Effector memory CD4-positive, alpha-beta T cell (primary cell): ENCODE measurements around the gene PIM2.

Experiments used
- DNase-seq, 3 donors: peaks; one replicate each; pipeline ENCODE4 v3.0.0-alpha.2; 2020
- H3K27ac ChIP-seq: 2 replicates; pipeline ENCODE4 v1.7.0; 2013; ENCODE audit warnings: mild to moderate bottlenecking, low read length, moderate library complexity; ENCODE audit not compliant: insufficient read depth, poor library complexity, severe bottlenecking
- H3K27me3 ChIP-seq: replicated peaks from 2 replicates; pipeline ENCODE4 v1.7.0; 2013; ENCODE audit warnings: mild to moderate bottlenecking, low read length; ENCODE audit not compliant: insufficient read depth, control insufficient read depth, poor library complexity, severe bottlenecking
- H3K36me3 ChIP-seq: 2 replicates; pipeline ENCODE4 v1.7.0; 2013; ENCODE audit warnings: mild to moderate bottlenecking, low read length, moderate library complexity; ENCODE audit not compliant: control insufficient read depth, insufficient read depth
- H3K4me1 ChIP-seq: 2 replicates; pipeline ENCODE4 v1.7.0; 2013; ENCODE audit warnings: low read length, mild to moderate bottlenecking; ENCODE audit not compliant: control insufficient read depth, insufficient read depth, poor library complexity, severe bottlenecking
- H3K4me3 ChIP-seq: 2 replicates; pipeline ENCODE4 v1.7.0; 2013; ENCODE audit warnings: low read length, low read depth, mild to moderate bottlenecking; ENCODE audit not compliant: insufficient read depth, poor library complexity, severe bottlenecking
- H3K9me3 ChIP-seq: 2 replicates; pipeline ENCODE4 v1.7.0; 2013; ENCODE audit warnings: mild to moderate bottlenecking, low read length, moderate library complexity; ENCODE audit not compliant: control insufficient read depth

PIM2 gene

GRCh38 chrX:48897625-48898306 is 21.1 kb downstream of the PIM2 start, which contains the start of the genes PQBP1 and TIMM17B:
PQBP1 (plus strand) TSS chrX:48897930; CDS start chrX:48898510, 580 bp downstream.
TIMM17B (minus strand) TSS chrX:48897768; CDS start chrX:48897749, 19 bp downstream.
- Histone ChIP-seq H3K9me3 (no peaks in the 10 kb centered on the region), H3K27ac (peak within 1 kb of the TSS; percentile 94), H3K27me3 (no peaks in the 10 kb centered on the region)

GRCh38 chrX:48897157-48897624 is 21.6 kb downstream of the PIM2 start:
- DNase-seq = peak; percentile 52 to 63 (median 53)

More at GRCh38 chrX:48897625-48898306, 21.1 kb downstream of the PIM2 start, which contains the start of the genes PQBP1 and TIMM17B:
- DNase-seq = peak; percentile 78 to 84 (median 83)
- Histone ChIP-seq H3K4me1 (peaks cover 5% of the 10 kb centered on the region), H3K4me3 (peak within 1 kb of the TSS; percentile 70), H3K36me3 (peaks cover 14% of the 10 kb centered on the region)

DNA sequence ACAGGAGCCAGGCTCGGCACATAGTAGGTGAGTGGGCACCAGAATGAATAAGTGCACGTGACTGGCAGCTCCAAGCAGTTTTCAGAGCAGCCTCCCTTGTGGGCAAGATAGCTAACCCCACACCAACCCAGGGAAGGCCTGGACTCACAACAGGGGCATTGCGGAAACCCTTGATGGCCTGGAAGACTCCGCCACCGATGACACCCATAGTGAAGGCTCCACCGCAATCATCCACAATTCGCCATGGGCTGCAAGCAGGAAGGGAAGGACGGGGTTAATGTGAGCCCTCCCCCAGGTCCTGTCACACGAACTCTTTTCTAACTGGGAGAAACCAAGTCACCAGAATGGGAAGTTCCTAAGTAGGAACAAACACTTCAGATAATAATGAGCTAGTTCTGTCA is 22.2 kb downstream of the PIM2 start:
- no peaks in the 10 kb centered on the region for H3K9me3 ChIP-seq
- H3K36me3 ChIP-seq = peaks cover 4% of the 10 kb centered on the region
- peaks cover 8% of the 10 kb centered on the region for H3K4me1 ChIP-seq
- no peak for DNase-seq
- peak overlapping the region; percentile 70 for H3K4me3 ChIP-seq
- peak overlapping the region; percentile 94 for H3K27ac ChIP-seq
- no peaks in the 10 kb centered on the region for H3K27me3 ChIP-seq

More at GRCh38 chrX:48897157-48897624, 21.6 kb downstream of the PIM2 start:
- H3K36me3 ChIP-seq = peaks cover 8% of the 10 kb centered on the region
- no peaks in the 10 kb centered on the region for H3K9me3 ChIP-seq
- no peaks in the 10 kb centered on the region for H3K27me3 ChIP-seq
- H3K27ac ChIP-seq = peak overlapping the region; percentile 94
- peak overlapping the region; percentile 70 for H3K4me3 ChIP-seq
- peaks cover 5% of the 10 kb centered on the region for H3K4me1 ChIP-seq

DNA sequence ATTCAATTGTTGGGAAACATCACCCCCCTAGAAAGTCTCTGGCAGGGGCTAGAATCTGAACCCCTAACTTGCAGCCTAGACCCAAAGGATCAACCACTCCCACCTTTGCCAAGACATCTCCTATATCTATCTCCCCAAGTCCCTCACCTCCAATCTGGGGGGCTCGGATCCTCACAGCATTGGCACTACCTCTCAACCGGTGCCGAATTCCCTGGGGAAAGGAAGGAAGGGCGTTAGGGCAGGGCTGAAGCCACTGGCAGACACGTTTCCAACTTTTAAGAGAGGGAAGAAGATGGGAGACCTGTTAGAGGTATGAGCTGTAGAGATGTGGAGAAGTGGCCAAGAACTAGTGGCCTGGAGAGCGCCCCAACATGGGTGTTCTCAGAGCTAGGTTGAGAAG is 23.9 kb downstream of the PIM2 start:
- Histone ChIP-seq H3K4me3 (no peak overlapping the region), H3K9me3 (no peaks in the 10 kb centered on the region), H3K27ac (no peak overlapping the region), H3K27me3 (no peaks in the 10 kb centered on the region), H3K36me3 (peaks cover 4% of the 10 kb centered on the region), H3K4me1 (peaks cover 8% of the 10 kb centered on the region)
- DNase-seq = no peak

DNA sequence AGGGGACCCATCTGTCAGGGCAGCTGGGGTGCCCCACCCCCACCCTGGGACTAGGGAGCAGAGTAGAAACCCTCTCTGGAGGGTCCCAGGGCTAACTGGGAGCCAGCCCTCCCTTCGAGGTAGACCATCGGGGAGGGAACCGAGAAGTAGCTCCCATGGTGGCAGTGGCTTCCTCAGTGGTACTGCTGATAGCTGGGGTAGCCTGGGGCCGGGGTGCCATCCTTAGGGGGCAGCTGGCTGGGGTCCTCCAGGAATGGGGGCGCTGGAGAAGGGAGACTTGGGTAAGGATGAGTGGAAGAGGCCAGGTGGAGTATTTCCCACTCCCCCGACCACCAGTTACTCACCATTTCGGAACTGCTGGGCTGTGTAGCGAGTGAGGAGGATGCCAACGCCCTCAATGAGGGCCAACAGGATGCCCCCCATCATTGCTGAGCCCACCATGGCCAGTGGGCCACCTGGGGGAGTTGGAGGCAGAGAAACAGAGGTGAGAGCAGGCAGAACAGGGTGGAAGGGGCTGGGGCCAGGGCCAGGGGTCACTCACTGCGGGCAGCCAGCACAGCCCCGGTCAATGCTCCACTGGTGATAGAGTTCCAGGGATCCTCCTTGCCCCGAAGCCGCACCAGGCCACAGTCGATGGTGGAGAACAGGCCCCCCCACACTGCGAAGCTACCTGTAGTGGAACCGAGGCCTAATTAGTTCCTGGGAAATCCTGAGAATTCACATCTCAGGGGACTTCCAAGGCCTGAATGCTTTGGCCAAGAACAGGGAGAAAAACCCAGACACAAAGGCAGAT is 25.1 kb downstream of the PIM2 start:
- H3K36me3 ChIP-seq = no peaks in the 10 kb centered on the region
- no peak for DNase-seq
- no peak overlapping the region for H3K4me3 ChIP-seq
- no peaks in the 10 kb centered on the region for H3K27me3 ChIP-seq
- H3K4me1 ChIP-seq = peaks cover 8% of the 10 kb centered on the region
- no peak overlapping the region for H3K27ac ChIP-seq
- no peaks in the 10 kb centered on the region for H3K9me3 ChIP-seq

DNA sequence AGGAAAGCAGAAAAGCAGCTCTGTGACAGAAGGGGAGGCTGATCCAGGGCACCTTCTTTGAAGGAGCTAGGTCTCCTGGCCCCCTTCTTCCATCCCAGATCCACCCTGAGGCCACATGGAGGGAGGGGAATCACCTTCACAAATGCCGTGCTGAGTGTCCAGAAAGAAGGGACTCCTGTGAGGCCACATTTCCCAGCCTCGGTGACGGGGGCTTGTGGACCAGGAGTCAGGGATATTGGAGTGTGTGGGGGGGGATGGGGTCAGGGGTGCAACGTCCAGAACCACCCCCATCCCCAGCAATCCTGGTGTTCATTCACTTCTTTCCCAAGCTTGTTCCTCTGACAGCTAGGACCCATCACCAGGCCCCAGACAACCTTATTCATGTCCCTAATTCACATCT is 25.9 kb downstream of the PIM2 start:
- Histone ChIP-seq H3K27me3 (no peaks in the 10 kb centered on the region), H3K4me1 (peaks cover 8% of the 10 kb centered on the region), H3K36me3 (no peaks in the 10 kb centered on the region), H3K9me3 (no peaks in the 10 kb centered on the region), H3K4me3 (no peak overlapping the region), H3K27ac (no peak overlapping the region)
- DNase-seq = no peak

- no peaks in the 10 kb centered on the region for H3K36me3 ChIP-seq
- peak overlapping the region; percentile 64 for H3K4me3 ChIP-seq
- peak; percentile 60 to 71 (median 70) for DNase-seq
- H3K27me3 ChIP-seq = no peaks in the 10 kb centered on the region
- peak overlapping the region; percentile 60 for H3K27ac ChIP-seq
- peaks cover 4% of the 10 kb centered on the region for H3K4me1 ChIP-seq
- H3K9me3 ChIP-seq = no peaks in the 10 kb centered on the region
Observed at GRCh38 chrX:48891402-48892288, 27.2 kb downstream of the PIM2 start.

DNA sequence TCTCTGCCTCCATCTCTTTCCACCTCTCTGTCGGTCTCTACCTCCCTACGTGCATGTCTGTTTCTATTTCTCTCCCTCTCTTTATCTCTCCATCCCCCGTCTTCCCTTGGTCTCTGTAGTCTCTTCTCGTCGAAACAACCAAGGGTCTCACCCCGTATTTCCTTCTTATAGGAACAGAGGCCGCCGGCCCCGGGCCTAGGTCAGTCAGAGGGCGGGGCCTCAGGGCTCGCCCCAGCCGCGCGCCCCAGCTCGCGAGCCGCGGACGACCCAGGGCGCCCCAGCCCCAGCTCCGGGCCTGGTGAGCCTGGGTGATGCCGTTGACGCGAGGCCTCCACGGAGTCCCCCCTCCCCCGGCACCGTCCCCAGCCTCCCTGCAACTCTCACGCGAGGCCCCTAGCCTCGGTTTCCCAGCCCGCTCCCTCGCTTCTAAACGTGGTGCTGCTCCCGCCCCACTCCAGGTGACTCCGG is 27.9 kb downstream of the PIM2 start:
- H3K9me3 ChIP-seq = no peaks in the 10 kb centered on the region
- H3K36me3 ChIP-seq = no peaks in the 10 kb centered on the region
- H3K27me3 ChIP-seq = no peaks in the 10 kb centered on the region
- H3K27ac ChIP-seq = peak overlapping the region; percentile 60
- H3K4me3 ChIP-seq = peak overlapping the region; percentile 64
- H3K4me1 ChIP-seq = peaks cover 2% of the 10 kb centered on the region
- DNase-seq = no peak

DNA sequence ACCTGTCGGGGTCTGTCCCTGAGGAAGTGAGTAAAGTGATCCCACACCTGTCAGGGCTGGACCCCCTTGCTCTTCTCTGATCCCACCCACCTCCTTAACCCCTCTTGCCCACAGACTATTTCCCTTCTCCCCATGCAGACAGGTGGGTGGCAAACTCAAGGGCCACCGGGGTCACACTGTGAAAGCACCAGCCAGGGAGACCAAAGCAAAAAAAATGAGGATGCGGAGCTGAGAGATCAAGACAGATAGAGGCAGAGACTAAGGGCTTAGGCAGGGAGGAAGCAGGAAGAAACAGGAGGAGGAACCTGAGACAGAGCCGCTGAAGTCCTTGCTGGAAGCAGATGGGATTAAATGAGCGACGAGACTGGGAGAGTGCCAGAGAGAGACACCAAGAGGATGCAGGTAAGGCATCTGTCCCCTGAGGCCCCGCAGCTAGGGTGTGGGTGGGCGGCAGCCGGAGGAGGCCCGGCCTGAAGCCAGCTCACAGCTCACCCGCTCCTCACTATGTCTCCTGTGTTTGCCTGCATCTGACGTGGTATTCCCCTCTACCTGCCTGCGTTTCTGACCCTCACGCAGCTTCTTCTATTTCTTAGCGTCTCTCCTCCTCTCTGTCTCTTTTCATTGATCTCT is 28.4 kb downstream of the PIM2 start:
- Histone ChIP-seq H3K36me3 (no peaks in the 10 kb centered on the region), H3K9me3 (no peaks in the 10 kb centered on the region), H3K4me1 (peaks cover 2% of the 10 kb centered on the region), H3K27me3 (no peaks in the 10 kb centered on the region), H3K4me3 (peak overlapping the region; percentile 64), H3K27ac (peak overlapping the region; percentile 60)
- no peak for DNase-seq
